OCI-LY7 (cell line): ENCODE results near the gene VPS18.

Experiments
- EZH2phosphoT487 ChIP-seq: fragments of 200-600 bp; sonication (generic); IDR thresholded peaks from 2 replicates; pipeline ENCODE4 v1.6.1; 2018; ENCODE audit warnings: low read depth, borderline replicate concordance, mild to moderate bottlenecking, mixed run types, antibody characterized with exemption, low read length, moderate library complexity, mixed read lengths
- TF ChIP-seq, protein P1 (sequence below): fragments of 200-600 bp; sonication (generic); conservative IDR thresholded peaks from 2 replicates; pipeline ENCODE4 v1.5.1; 2014; ENCODE audit warnings: mild to moderate bottlenecking, antibody characterized with exemption, low read length, moderate library complexity, mixed read lengths

DNA sequence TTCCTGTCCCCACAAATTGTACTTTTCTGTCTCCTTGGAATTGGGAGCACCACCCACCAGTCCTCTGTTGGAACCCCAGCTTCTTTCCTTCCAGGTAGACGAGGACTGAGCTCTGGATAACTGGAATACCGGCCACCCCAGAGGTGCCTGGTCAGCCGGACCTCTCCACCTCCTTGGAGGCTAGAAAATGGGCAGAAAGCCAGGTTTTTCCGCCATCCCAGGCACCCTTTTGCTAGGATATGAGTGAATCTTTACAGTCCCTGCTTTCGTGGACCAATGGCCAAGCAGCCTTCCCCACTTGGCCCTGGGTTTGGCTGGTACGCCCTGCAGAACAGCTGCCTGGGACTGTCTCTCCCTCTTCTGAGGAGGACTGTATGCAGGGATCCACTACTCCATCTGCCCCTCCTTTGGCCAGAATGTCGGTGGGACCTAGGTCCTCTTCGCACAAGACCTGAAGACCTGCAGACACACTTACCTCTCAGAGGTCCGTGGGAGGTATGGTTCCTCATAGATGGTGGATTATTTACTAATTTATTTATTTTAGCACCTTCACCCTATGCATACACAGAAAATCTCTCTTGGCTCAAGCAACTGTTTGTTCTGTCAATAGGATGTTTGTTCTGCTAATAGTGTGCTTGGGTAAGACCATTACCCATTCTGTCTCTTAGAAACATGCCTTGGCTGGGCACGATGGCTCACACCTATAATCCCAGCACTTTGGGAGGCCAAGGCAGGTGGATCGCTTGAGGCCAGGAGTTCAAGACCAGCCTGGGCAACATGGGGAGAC is 50.5 kb downstream of the VPS18 start:
- TF ChIP-seq, protein P1, sequence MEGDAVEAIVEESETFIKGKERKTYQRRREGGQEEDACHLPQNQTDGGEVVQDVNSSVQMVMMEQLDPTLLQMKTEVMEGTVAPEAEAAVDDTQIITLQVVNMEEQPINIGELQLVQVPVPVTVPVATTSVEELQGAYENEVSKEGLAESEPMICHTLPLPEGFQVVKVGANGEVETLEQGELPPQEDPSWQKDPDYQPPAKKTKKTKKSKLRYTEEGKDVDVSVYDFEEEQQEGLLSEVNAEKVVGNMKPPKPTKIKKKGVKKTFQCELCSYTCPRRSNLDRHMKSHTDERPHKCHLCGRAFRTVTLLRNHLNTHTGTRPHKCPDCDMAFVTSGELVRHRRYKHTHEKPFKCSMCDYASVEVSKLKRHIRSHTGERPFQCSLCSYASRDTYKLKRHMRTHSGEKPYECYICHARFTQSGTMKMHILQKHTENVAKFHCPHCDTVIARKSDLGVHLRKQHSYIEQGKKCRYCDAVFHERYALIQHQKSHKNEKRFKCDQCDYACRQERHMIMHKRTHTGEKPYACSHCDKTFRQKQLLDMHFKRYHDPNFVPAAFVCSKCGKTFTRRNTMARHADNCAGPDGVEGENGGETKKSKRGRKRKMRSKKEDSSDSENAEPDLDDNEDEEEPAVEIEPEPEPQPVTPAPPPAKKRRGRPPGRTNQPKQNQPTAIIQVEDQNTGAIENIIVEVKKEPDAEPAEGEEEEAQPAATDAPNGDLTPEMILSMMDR, result no peak
- TF ChIP-seq EZH2phosphoT487, result no peak
